HepG2 (cell line): Measurements from ENCODE around the gene NOL4L. TPM values are rescaled to one million over a fixed set of nuclear protein-coding genes. Genes with fewer than 3 reads are reported as not detected.
A peak's percentile ranks its signal among the peaks of the same experiment; 100 is the strongest.

Source experiments
- CREM ChIP-seq, 2 experiments: sonication (generic) in 1 of 2; formaldehyde crosslinking in 1 of 2; IDR thresholded peaks; 2 replicates each; pipeline versions ENCODE4 v1.4.0 to v1.6.1; 2016 to 2020; ENCODE audit warnings: antibody characterized with exemption in 1 of 2, mild to moderate bottlenecking in 1 of 2, missing genetic modification reagents in 1 of 2
- DNMT3B ChIP-seq: conservative IDR thresholded peaks from 2 replicates; pipeline ENCODE4 v1.6.1; 2016; ENCODE audit warnings: missing biosample characterization, control low read depth
- GTF2F1 ChIP-seq: fragments of 150-350 bp; IDR thresholded peaks from 2 replicates; pipeline ENCODE4 v1.6.1; 2014; ENCODE audit warnings: low read length
- GZF1 ChIP-seq: sonication (generic); formaldehyde crosslinking; IDR thresholded peaks from 2 replicates; pipeline ENCODE4 v1.5.1; 2020; ENCODE audit warnings: mild to moderate bottlenecking, missing genetic modification reagents
- HDAC6 ChIP-seq: fragments of 200-600 bp; sonication (generic); IDR thresholded peaks from 2 replicates; pipeline ENCODE4 v1.7.0; 2017; ENCODE audit warnings: mild to moderate bottlenecking, antibody characterized with exemption, low read length, low read depth
- MIER3 ChIP-seq: IDR thresholded peaks from 2 replicates; pipeline ENCODE4 v1.6.1; 2016; ENCODE audit warnings: missing compliant biosample characterization, borderline replicate concordance
- ONECUT2 ChIP-seq: sonication (generic); formaldehyde crosslinking; IDR thresholded peaks from 2 replicates; pipeline ENCODE4 v1.4.0; 2020; ENCODE audit warnings: missing genetic modification reagents
- PAF1 ChIP-seq: IDR thresholded peaks from 2 replicates; pipeline ENCODE4 v1.6.1; 2016; ENCODE audit warnings: missing genetic modification reagents, missing compliant biosample characterization
- SIN3B ChIP-seq: fragments of 150-350 bp; IDR thresholded peaks from 2 replicates; pipeline ENCODE4 v1.6.1; 2014; ENCODE audit warnings: low read length
- THAP9 ChIP-seq: sonication (generic); formaldehyde crosslinking; IDR thresholded peaks from 2 replicates; pipeline ENCODE4; 2020; ENCODE audit warnings: missing genetic modification reagents, mild to moderate bottlenecking, borderline replicate concordance
- ZNF234 ChIP-seq: sonication (generic); formaldehyde crosslinking; conservative IDR thresholded peaks from 2 replicates; pipeline ENCODE4 v1.5.1; 2020; ENCODE audit warnings: mild to moderate bottlenecking, missing genetic modification reagents
- ZNF251 ChIP-seq: sonication (generic); formaldehyde crosslinking; IDR thresholded peaks from 2 replicates; pipeline ENCODE4 v1.9.0; 2021; ENCODE audit warnings: mild to moderate bottlenecking, missing genetic modification reagents
- ZNF30 ChIP-seq: sonication (generic); formaldehyde crosslinking; IDR thresholded peaks from 2 replicates; pipeline ENCODE4 v1.5.0; 2020; ENCODE audit warnings: mild to moderate bottlenecking, missing genetic modification reagents
- ZNF337 ChIP-seq: sonication (generic); formaldehyde crosslinking; IDR thresholded peaks from 2 replicates; pipeline ENCODE4 v1.5.1; 2020; ENCODE audit warnings: missing genetic modification reagents, low read depth, mild to moderate bottlenecking, borderline replicate concordance
- ZNF484 ChIP-seq: sonication (generic); formaldehyde crosslinking; IDR thresholded peaks from 2 replicates; pipeline ENCODE4 v1.5.1; 2020; ENCODE audit warnings: mild to moderate bottlenecking, low read depth, missing genetic modification reagents, borderline replicate concordance
- ZNF543 ChIP-seq: sonication (generic); formaldehyde crosslinking; IDR thresholded peaks from 2 replicates; pipeline ENCODE4 v1.4.0; 2020; ENCODE audit warnings: mild to moderate bottlenecking, missing genetic modification reagents
- ZNF724P ChIP-seq: sonication (generic); formaldehyde crosslinking; IDR thresholded peaks from 2 replicates; pipeline ENCODE4 v1.8.0; 2022; ENCODE audit warnings: missing genetic modification reagents, borderline replicate concordance
- ZNF747 ChIP-seq: sonication (generic); formaldehyde crosslinking; IDR thresholded peaks from 2 replicates; pipeline ENCODE4 v1.8.1; 2023; ENCODE audit warnings: missing genetic modification reagents, mild to moderate bottlenecking, borderline replicate concordance
- ZSCAN9 ChIP-seq: IDR thresholded peaks from 2 replicates; pipeline ENCODE4 v1.6.1; 2016; ENCODE audit warnings: borderline replicate concordance
- polyA plus RNA-seq, 8 experiments: library from polyadenylated mRNA; depleted of rRNA in 3 of 8; stranded (reverse) in 7 of 8; unstranded in 1 of 8; fragments of >200 nt; fragmentation: Illumina TruSeq in 4 of 8; extraction: Trizol in 4 of 8; gene quantifications; 2 replicates each; pipeline versions ENCODE4 v1.2.1 to v1.2.3, GENCODE V29; 2011 to 2016; ENCODE audit warnings: low read depth in 4 of 8, missing spikeins in 1 of 8, mixed read lengths in 1 of 8; ENCODE audit not compliant: insufficient read depth in 1 of 8
- total RNA-seq, 5 experiments: library from RNA; depleted of rRNA; stranded (reverse); fragments of >200 nt; fragmentation: Illumina TruSeq; extraction: Trizol; gene quantifications; 2 replicates each; pipeline ENCODE4 v1.2.3, GENCODE V29; 2016; ENCODE audit warnings: low read depth in 1 of 5
- TF ChIP-seq, protein P1 (sequence below): sonication (generic); formaldehyde crosslinking; IDR thresholded peaks from 2 replicates; pipeline ENCODE4 v1.5.0; 2020; ENCODE audit warnings: missing genetic modification reagents, mild to moderate bottlenecking, borderline replicate concordance
- TF ChIP-seq, protein P2 (sequence below), 2 experiments: sonication (generic) in 1 of 2; formaldehyde crosslinking in 1 of 2; IDR thresholded peaks; 2 replicates each; pipeline versions ENCODE4 v1.6.1 to v1.9.0; 2014 to 2022; ENCODE audit warnings: antibody characterized with exemption in 1 of 2, borderline replicate concordance in 1 of 2, inconsistent platforms in 1 of 2, low read depth in 1 of 2, missing genetic modification reagents in 1 of 2

Gene NOL4L
- total and polyA plus RNA-seq, 2 of the 13 experiments (the other 11 are each of a cell fraction or from before 2014, with no cell fraction given), result 16.6 to 35.4 TPM

- TF ChIP-seq THAP9 (CRISPR knock-in tag) (no peak), ZNF30 (CRISPR knock-in tag) (no peak), HDAC6 (no peak), ZSCAN9 (CRISPR knock-in tag) (no peak), PAF1 (CRISPR knock-in tag) (no peak), MIER3 (CRISPR knock-in tag) (0 out of 2 replicates have a peak, but pooled peaks have one; percentile 18), ZNF724P (no peak), ZNF251 (no peak; the same call in 1 of the 2 replicates), DNMT3B (no peak), ZNF234 (CRISPR knock-in tag) (no peak), ZNF747 (no peak), GTF2F1 (no peak), ONECUT2 (CRISPR knock-in tag) (no peak), CREM (IDR thresholded peaks at IDR 0.05) (no peak), CREM (CRISPR knock-in tag; IDR thresholded peaks at IDR 0.05) (no peak), ZNF337 (no peak), SIN3B (no peak), ZNF543 (no peak), GZF1 (CRISPR knock-in tag) (0 out of 2 replicates have a peak, but pooled peaks have one; percentile 7), ZNF484 (CRISPR knock-in tag) (no peak)
- TF ChIP-seq, protein P1, sequence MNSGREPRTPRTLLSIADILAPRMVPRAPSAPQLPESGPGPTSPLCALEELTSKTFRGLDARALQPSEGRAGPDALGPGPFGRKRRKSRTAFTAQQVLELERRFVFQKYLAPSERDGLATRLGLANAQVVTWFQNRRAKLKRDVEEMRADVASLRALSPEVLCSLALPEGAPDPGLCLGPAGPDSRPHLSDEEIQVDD (CRISPR knock-in tag), result no peak; the same call in 1 of the 2 replicates
- TF ChIP-seq, protein P2, sequence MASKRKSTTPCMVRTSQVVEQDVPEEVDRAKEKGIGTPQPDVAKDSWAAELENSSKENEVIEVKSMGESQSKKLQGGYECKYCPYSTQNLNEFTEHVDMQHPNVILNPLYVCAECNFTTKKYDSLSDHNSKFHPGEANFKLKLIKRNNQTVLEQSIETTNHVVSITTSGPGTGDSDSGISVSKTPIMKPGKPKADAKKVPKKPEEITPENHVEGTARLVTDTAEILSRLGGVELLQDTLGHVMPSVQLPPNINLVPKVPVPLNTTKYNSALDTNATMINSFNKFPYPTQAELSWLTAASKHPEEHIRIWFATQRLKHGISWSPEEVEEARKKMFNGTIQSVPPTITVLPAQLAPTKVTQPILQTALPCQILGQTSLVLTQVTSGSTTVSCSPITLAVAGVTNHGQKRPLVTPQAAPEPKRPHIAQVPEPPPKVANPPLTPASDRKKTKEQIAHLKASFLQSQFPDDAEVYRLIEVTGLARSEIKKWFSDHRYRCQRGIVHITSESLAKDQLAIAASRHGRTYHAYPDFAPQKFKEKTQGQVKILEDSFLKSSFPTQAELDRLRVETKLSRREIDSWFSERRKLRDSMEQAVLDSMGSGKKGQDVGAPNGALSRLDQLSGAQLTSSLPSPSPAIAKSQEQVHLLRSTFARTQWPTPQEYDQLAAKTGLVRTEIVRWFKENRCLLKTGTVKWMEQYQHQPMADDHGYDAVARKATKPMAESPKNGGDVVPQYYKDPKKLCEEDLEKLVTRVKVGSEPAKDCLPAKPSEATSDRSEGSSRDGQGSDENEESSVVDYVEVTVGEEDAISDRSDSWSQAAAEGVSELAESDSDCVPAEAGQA (IDR thresholded peaks at IDR 0.05; ENCODE audit: low read depth), result no peak
- TF ChIP-seq, protein P2 (CRISPR knock-in tag; IDR thresholded peaks at IDR 0.05; ENCODE audit: borderline replicate concordance), result no peak; the same call in 1 of the 2 replicates
Measured at GRCh38 chr20:32474009-32474716, 111.0 kb downstream of the NOL4L start (continued).
